Kidney capillary endothelial cell (primary cell): Measurements from ENCODE around the gene CLEC9A.

Experiments used
- DNase-seq: peaks from one replicate; pipeline ENCODE4 v3.0.0-alpha.2; 2018; ENCODE audit warnings: low spot score

Gene CLEC9A

GRCh38 chr12:10110256-10110844, 79.9 kb downstream of the CLEC9A start:
- DNase-seq: no peak

GRCh38 chr12:10111451-10111850, 81.0 kb downstream of the CLEC9A start:
- no peak for DNase-seq

GRCh38 chr12:10113075-10113474, 82.6 kb downstream of the CLEC9A start:
- no peak for DNase-seq

- no peak for DNase-seq
Measured at GRCh38 chr12:10113920-10114319, 83.4 kb downstream of the CLEC9A start.

GRCh38 chr12:10115311-10115710, 84.8 kb downstream of the CLEC9A start:
- no peak for DNase-seq
